T47D (cell line): Measurements from ENCODE around the gene GLO1.
"Not testable (repeated sequence)": the region's sequence is repeated elsewhere in the genome, so short reads cannot be mapped to it uniquely, and the experiment has no call there.

Experiments
- DNase-seq, 2 experiments: peaks; one replicate each; pipeline versions ENCODE4 v3.0.0 to v3.0.0-alpha.2; 2011 to 2012; ENCODE audit warnings: low read depth in 1 of 2, low spot score in 1 of 2
- JUND ChIP-seq: IDR thresholded peaks from 2 replicates; pipeline ENCODE4 v1.6.1; 2012; ENCODE audit warnings: low read depth
- in situ Hi-C: cut with HindIII; loops from 2 replicates; pipeline ENCODE4 v1.10.0; 2016; ENCODE audit warnings: low sequenced_read_pairs, low pct_unique_long_range_greater_than_20kb

Gene GLO1

DNA sequence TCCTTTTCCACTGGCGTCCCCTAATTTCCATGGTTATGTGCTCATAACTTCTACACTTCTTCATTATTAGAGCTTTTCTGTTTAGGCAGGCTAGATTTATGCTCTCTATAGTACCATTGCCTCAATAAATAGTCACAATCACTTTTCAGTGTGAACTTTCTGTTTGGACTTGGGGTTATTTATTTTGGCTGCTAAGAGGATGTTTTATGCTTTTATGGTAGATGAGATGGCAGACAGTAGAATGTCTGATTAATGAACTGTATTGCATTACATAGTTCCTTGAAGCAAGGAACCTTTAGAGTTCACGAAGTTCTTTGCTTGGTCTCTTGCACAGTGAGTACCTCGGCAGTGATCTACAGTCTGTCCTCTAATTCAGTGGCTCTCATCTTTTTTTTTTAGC, 19.1 kb upstream of the GLO1 start:
- in situ Hi-C loops, result no loop called here
- no peak for TF ChIP-seq JUND
- DNase-seq, result no peak

GRCh38 chr6:38720295-38720694, 17.4 kb upstream of the GLO1 start:
- no peak for TF ChIP-seq JUND
- peak in 1 of 2 experiments; percentile 66 for DNase-seq
- in situ Hi-C loops, result no loop called here

DNA sequence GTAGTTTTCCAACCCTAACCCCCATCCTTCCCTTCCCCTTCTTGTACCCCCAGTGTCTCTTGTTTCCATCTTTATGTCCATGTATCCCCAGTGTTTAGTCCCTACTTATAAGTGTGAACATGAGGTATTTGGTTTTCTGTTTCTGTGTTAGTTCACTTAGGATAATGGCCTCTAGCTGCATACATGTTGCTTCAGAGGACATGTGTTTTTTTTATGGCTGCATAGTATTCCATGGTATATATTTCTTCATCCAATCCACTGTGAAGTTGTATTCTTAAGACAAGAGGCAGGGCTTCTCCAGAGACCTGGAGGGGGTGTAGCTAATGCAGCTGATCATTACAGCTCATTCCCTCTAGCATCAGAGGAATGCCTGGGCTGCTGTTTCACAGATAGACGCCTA, 16.4 kb upstream of the GLO1 start:
- in situ Hi-C loops, result no loop called here
- no peak for DNase-seq
- TF ChIP-seq JUND, result no peak

GRCh38 chr6:38716825-38717224, 13.9 kb upstream of the GLO1 start:
- no peak for TF ChIP-seq JUND
- no peak for DNase-seq
- in situ Hi-C loops, result no loop called here

GRCh38 chr6:38715016-38715689, 12.2 kb upstream of the GLO1 start, which contains the start of gene DNAH8:
Gene DNAH8, plus strand, starts transcription at chr6:38715311. Its CDS starts 7,499 bp downstream, at chr6:38722810.
- DNase-seq, result no peak
- no peak for TF ChIP-seq JUND
- in situ Hi-C loops, result no loop called here

- in situ Hi-C loops, result no loop called here
- TF ChIP-seq JUND, result no peak
- DNase-seq, result no peak
These were observed 11.5 kb upstream of the GLO1 start for GRCh38 chr6:38714239-38715015.

DNA sequence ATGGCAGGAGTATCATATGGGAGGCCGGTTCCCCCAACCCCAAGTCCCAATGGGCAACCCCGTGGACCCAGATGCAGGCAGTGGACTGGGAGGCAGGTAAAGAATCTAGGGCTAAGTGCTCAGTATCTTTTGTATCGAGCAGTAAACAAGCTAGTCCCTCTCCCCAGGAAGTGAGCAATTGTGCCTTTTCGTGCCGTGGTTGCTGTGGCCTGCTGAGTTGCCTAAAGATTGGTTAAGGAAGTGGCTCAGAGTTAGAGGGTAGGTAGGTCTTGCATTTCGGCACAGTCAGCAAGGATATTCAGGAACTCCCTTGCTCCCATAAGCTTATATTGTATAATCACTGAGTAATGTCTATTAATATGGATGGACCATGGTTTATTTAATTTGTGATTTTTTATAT, 10.9 kb upstream of the GLO1 start:
- in situ Hi-C loops, result no loop called here
- DNase-seq, result no peak
- no peak for TF ChIP-seq JUND

DNA sequence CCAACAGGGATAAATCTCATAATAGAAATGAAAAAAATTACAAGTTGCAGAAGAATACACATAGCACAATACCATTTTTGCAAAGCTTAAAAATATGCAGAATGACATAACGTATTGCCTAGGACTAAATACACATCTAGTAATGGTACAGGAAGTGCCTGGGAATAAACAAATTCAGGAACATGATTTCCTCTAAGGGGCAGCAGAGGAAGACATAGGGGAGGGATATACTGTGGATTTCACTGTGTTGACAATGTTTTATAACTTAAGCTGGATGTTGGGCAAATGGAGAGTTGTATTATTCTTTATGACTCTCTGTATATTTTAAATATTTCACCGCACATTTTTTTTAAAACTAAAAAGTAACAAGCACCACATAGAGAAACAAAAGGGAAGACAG, 5.6 kb upstream of the GLO1 start:
- no peak for TF ChIP-seq JUND
- in situ Hi-C loops, result no loop called here
- DNase-seq, result peak in 1 of 2 experiments; percentile 13

GRCh38 chr6:38705924-38706323, 3.0 kb upstream of the GLO1 start:
- no peak for TF ChIP-seq JUND
- DNase-seq, result no peak
- in situ Hi-C loops, result no loop called here

GRCh38 chr6:38703949-38704590, 1.1 kb upstream of the GLO1 start:
- in situ Hi-C loops, result no loop called here
- TF ChIP-seq JUND, result no peak
- no peak for DNase-seq

- TF ChIP-seq JUND, result no peak
- in situ Hi-C loops, result no loop called here
- no peak for DNase-seq
These were observed 1.4 kb downstream of the GLO1 start for GRCh38 chr6:38701551-38701950.

DNA sequence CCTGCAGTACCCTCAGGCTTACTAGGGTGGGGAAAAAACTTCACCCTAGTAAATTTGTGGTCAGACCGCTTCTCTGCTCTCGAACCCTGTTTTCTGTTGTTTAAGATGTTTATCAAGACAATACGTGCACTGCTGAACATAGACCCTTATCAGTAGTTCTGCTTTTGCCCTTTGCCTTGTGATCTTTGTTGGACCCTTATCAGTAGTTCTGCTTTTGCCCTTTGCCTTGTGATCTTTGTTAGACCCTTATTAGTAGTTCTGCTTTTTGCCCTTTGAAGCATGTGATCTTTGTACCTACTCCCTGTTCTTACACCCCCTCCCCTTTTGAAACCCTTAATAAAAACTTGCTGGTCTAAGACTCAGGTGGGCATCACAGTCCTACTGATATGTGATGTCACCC, 3.2 kb downstream of the GLO1 start:
- in situ Hi-C loops, result not testable (repeated sequence)

DNA sequence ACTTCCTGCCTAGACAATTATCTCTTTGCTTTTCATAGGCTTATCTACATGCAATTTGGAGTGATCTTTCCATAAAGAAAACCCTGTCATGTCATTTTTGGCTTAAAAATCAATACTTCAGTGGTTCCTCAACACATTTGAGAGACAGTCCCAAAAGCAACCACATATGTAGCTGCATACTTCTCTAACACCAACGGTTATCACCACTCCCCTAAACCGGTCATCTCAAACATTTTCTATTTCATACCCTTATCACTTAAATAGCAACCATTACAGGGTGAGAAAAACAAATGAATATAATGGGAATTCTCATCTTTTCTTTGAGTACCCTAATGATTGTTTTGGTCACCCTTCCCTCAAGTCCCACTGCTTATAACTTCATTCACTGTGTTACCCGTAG, 5.1 kb downstream of the GLO1 start:
- DNase-seq, result no peak
- in situ Hi-C loops, result no loop called here
- no peak for TF ChIP-seq JUND

More for the DNA sequence above, 3.2 kb downstream of the GLO1 start:
- DNase-seq, result not testable (repeated sequence)
